ENCODE data around the gene PRSS2. TPM values are rescaled to one million over a fixed set of nuclear protein-coding genes. Genes with fewer than 3 reads are reported as not detected.

Gene PRSS2
- total RNA-seq, 2 experiments from 2014 or later = not detected

DNA sequence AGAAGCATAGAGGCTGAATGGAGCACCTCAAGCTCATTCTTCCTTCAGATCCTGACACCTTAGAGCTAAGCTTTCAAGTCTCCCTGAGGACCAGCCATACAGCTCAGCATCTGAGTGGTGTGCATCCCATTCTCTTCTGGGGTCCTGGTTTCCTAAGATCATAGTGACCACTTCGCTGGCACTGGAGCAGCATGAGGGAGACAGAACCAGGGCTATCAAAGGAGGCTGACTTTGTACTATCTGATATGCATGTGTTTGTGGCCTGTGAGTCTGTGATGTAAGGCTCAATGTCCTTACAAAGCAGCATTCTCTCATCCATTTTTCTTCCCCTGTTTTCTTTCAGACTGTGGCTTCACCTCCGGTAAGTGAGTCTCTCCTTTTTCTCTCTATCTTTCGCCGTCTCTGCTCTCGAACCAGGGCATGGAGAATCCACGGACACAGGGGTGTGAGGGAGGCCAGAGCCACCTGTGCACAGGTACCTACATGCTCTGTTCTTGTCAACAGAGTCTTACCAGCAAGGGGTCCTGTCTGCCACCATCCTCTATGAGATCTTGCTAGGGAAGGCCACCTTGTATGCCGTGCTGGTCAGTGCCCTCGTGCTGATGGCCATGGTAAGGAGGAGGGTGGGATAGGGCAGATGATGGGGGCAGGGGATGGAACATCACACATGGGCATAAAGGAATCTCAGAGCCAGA, 31.0 kb downstream of the PRSS2 start:
- DNase-seq = peak; percentile 9
- H3K36me3 Mint-ChIP-seq (ENCODE audit: low read depth) = peaks cover 87% of the 10 kb centered on the region
- no peaks in the 10 kb centered on the region for H3K27me3 Mint-ChIP-seq
- ChIA-PET POLR2A (interaction anchor here (0.6 to 25.3 kb wide), 4 partner anchors 5 to 456 kb away, joined by 3 to 1391 read pairs (median 716); no protein-coding TSS in a partner anchor), CTCF (interaction anchor here (0.7 to 8.3 kb wide), 3 partner anchors 7 to 210 kb away, joined by 3 to 145 read pairs (median 19); no protein-coding TSS in a partner anchor)
- peaks cover 68% of the 10 kb centered on the region for H3K4me1 Mint-ChIP-seq (ENCODE audit: low read depth)
- TF ChIP-seq, protein P1, sequence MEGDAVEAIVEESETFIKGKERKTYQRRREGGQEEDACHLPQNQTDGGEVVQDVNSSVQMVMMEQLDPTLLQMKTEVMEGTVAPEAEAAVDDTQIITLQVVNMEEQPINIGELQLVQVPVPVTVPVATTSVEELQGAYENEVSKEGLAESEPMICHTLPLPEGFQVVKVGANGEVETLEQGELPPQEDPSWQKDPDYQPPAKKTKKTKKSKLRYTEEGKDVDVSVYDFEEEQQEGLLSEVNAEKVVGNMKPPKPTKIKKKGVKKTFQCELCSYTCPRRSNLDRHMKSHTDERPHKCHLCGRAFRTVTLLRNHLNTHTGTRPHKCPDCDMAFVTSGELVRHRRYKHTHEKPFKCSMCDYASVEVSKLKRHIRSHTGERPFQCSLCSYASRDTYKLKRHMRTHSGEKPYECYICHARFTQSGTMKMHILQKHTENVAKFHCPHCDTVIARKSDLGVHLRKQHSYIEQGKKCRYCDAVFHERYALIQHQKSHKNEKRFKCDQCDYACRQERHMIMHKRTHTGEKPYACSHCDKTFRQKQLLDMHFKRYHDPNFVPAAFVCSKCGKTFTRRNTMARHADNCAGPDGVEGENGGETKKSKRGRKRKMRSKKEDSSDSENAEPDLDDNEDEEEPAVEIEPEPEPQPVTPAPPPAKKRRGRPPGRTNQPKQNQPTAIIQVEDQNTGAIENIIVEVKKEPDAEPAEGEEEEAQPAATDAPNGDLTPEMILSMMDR (IDR thresholded peaks at IDR 0.05) = no peak
- ATAC-seq = no peak
- peak overlapping the region; percentile 97 for H3K27ac Mint-ChIP-seq
- no peaks in the 10 kb centered on the region for H3K9me3 Mint-ChIP-seq
- H3K4me3 Mint-ChIP-seq = peak overlapping the region; percentile 100
- intact Hi-C loops (cut with micrococcal nuclease) = loop anchor here (10.0 kb wide), 2 partner anchors 357 to 497 kb away; no protein-coding TSS in a partner anchor

DNA sequence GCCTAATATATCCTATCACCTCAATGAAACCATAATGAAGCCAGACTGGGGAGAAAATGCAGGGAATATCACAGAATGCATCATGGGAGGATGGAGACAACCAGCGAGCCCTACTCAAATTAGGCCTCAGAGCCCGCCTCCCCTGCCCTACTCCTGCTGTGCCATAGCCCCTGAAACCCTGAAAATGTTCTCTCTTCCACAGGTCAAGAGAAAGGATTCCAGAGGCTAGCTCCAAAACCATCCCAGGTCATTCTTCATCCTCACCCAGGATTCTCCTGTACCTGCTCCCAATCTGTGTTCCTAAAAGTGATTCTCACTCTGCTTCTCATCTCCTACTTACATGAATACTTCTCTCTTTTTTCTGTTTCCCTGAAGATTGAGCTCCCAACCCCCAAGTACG, 31.5 kb downstream of the PRSS2 start:
- ChIA-PET CTCF (interaction anchor here (8.3 kb wide), 1 partner anchor 7 kb away, joined by 145 read pairs; no protein-coding TSS in a partner anchor), POLR2A (interaction anchor here (20.9 to 25.3 kb wide), 2 partner anchors 5 to 10 kb away, joined by 1391 read pairs; no protein-coding TSS in a partner anchor)
- no peaks in the 10 kb centered on the region for H3K9me3 Mint-ChIP-seq
- H3K4me1 Mint-ChIP-seq (ENCODE audit: low read depth) = peaks cover 74% of the 10 kb centered on the region
- no peaks in the 10 kb centered on the region for H3K27me3 Mint-ChIP-seq
- peaks cover 84% of the 10 kb centered on the region for H3K36me3 Mint-ChIP-seq (ENCODE audit: low read depth)
- DNase-seq (peak; percentile 12), ATAC-seq (no peak)
- intact Hi-C loops (cut with micrococcal nuclease) = loop anchor here (10.0 kb wide), 2 partner anchors 358 to 498 kb away; no protein-coding TSS in a partner anchor
- peak overlapping the region; percentile 100 for H3K4me3 Mint-ChIP-seq
- TF ChIP-seq, protein P1 (IDR thresholded peaks at IDR 0.05) = no peak
- H3K27ac Mint-ChIP-seq = peak overlapping the region; percentile 97

DNA sequence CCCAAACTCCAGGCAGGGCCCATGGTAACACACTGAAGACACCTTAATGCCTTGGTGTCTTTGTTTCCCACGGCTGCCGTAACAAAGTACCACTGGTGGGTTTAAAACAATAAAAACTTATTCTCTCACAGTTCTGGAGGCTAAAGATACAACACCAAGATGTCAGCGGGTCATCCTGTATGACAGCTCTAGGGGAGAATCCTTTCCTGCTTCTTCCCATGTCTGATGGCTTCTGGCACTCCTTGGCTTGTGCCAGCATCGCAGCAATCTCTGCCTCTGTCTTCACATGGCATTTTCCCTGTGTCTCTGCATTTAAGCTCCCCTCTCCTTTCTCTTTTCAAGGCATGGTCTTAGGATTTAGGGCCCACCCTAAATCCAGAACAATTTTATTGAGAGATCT, 33.1 kb downstream of the PRSS2 start:
- peaks cover 68% of the 10 kb centered on the region for H3K36me3 Mint-ChIP-seq (ENCODE audit: low read depth)
- CTCF ChIA-PET = no interaction called here
- no peaks in the 10 kb centered on the region for H3K27me3 Mint-ChIP-seq
- DNase-seq = no peak
- intact Hi-C loops (cut with micrococcal nuclease) = loop anchor here (10.0 kb wide), 2 partner anchors 359 to 499 kb away; no protein-coding TSS in a partner anchor
- H3K9me3 Mint-ChIP-seq = no peaks in the 10 kb centered on the region
- TF ChIP-seq, protein P1 (IDR thresholded peaks at IDR 0.05) = no peak
- no peak for ATAC-seq
- POLR2A ChIA-PET = interaction anchor here (1.2 to 25.3 kb wide), 2 partner anchors 11 to 420 kb away, joined by 4 to 1391 read pairs; no protein-coding TSS in a partner anchor
- H3K4me3 Mint-ChIP-seq = peak overlapping the region; percentile 100
- peaks cover 90% of the 10 kb centered on the region for H3K4me1 Mint-ChIP-seq (ENCODE audit: low read depth)
- H3K27ac Mint-ChIP-seq = peak overlapping the region; percentile 97

DNA sequence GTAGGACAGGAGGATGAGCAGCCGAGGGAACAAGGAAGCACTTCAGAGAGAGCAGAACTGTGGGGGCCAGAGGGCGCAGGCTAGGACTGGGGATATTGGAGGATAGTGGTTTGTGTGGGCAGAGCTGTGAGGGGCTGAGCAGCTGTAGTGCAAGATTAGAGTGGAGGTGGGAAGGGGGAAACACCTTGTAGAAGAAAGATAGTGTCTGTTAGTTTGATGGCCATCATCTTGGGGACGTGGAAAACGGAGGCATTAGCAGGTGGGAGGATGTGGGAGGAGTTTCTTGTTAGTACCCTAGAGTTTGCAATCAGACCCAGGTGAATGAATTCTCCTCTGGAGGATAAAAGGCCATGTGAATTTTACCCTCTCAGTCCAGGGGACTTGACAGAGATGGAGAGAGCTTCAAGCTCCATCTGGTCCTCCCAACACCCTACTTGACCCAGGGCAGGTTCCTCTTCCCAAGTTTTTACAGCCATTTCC, 34.0 kb downstream of the PRSS2 start:
- CTCF ChIA-PET = no interaction called here
- no peaks in the 10 kb centered on the region for H3K9me3 Mint-ChIP-seq
- ATAC-seq (peak; percentile 17), DNase-seq (peak; percentile 79)
- intact Hi-C loops (cut with micrococcal nuclease) = loop anchor here (5.0 to 10.0 kb wide), 3 partner anchors 267 to 500 kb away; no protein-coding TSS in a partner anchor
- POLR2A ChIA-PET = interaction anchor here (0.8 to 25.3 kb wide), 3 partner anchors 12 to 476 kb away, joined by 3 to 1391 read pairs (median 4); no protein-coding TSS in a partner anchor
- H3K27ac Mint-ChIP-seq = peak overlapping the region; percentile 97
- peaks cover 59% of the 10 kb centered on the region for H3K36me3 Mint-ChIP-seq (ENCODE audit: low read depth)
- no peaks in the 10 kb centered on the region for H3K27me3 Mint-ChIP-seq
- H3K4me1 Mint-ChIP-seq (ENCODE audit: low read depth) = peaks cover 95% of the 10 kb centered on the region
- H3K4me3 Mint-ChIP-seq = peak overlapping the region; percentile 100
- TF ChIP-seq, protein P1 (IDR thresholded peaks at IDR 0.05) = no peak
